Heart left ventricle (tissue), 16 donors: ENCODE measurements around the gene ESR2. TPM values are rescaled to one million over a fixed set of nuclear protein-coding genes. Genes with fewer than 3 reads are reported as not detected.

ENCODE experiments used
- ATAC-seq, 4 donors: fragments of 200-7000 bp; cut with Tn5 transposase; one replicate each; pipeline ENCODE4 v1.9.1; 2020 to 2022; ENCODE audit warnings: moderate library complexity in 4 of 4, mild to moderate bottlenecking in 3 of 4, moderate number of reproducible peaks in 1 of 4
- DNase-seq, 5 donors: peaks; one replicate each; pipeline ENCODE4 v3.0.0-alpha.2; 2020
- H3K27ac ChIP-seq, 12 donors: fragments of 200-600 bp; sonication (generic) in 4 of 12; one replicate each; pipeline versions ENCODE4 v1.5.0 to v1.8.0; 2016 to 2022; ENCODE audit warnings: mild to moderate bottlenecking in 2 of 12
- H3K27me3 ChIP-seq, 9 donors: fragments of 200-600 bp; sonication (generic) in 2 of 9; one replicate each; pipeline versions ENCODE4 v1.5.1 to v1.8.0; 2016 to 2022; ENCODE audit warnings: mild to moderate bottlenecking in 3 of 9
- H3K36me3 ChIP-seq, 9 donors: fragments of 200-600 bp; sonication (generic) in 2 of 9; one replicate each; pipeline versions ENCODE4 v1.5.0 to v1.8.0; 2018 to 2022; ENCODE audit warnings: mild to moderate bottlenecking in 2 of 9
- H3K4me1 ChIP-seq, 12 donors: fragments of 200-600 bp; sonication (generic) in 4 of 12; one replicate each; pipeline versions ENCODE4 v1.5.0 to v1.8.0; 2016 to 2022; ENCODE audit warnings: mild to moderate bottlenecking in 3 of 12
- H3K4me3 ChIP-seq, 12 donors: fragments of 200-600 bp; sonication (generic) in 4 of 12; one replicate each; pipeline versions ENCODE4 v1.5.0 to v1.8.0; 2017 to 2022; ENCODE audit warnings: mild to moderate bottlenecking in 9 of 12, moderate library complexity in 4 of 12
- H3K9me3 ChIP-seq, 12 donors: fragments of 200-600 bp; sonication (generic) in 4 of 12; one replicate each; pipeline versions ENCODE4 v1.5.0 to v1.8.0; 2016 to 2022; ENCODE audit warnings: mild to moderate bottlenecking in 1 of 12
- POLR2A ChIP-seq, 2 donors: fragments of 450-650 bp; IDR thresholded peaks; one replicate each; pipeline ENCODE4 v1.6.1; 2017; ENCODE audit warnings: antibody characterized with exemption in 2 of 2, mild to moderate bottlenecking in 2 of 2, moderate library complexity in 2 of 2
- WGBS, 4 donors: extraction: QIAGEN DNeasy Blood & Tissue Kit in 2 of 4; methylation state at CpG; one replicate each; pipeline versions ENCODE4 v1.1.5 to v1.1.7; 2013 to 2018; 5-methylcytosine and 5-hydroxymethylcytosine counted together
- intact Hi-C, 10 donors: fragments of 100-400 bp; cut with DNase I; formaldehyde crosslinking; loops; one replicate each; pipeline versions ENCODE4 v1.11.1 to v1.14.2; 2022
- polyA plus RNA-seq, 2 donors: library from polyadenylated mRNA; stranded (reverse); fragments of 200-250 nt; gene quantifications; one replicate each; pipeline ENCODE4 v1.2.3, GENCODE V29; 2013
- total RNA-seq, 9 donors: library from RNA; depleted of rRNA in 2 of 9; stranded (reverse); fragments of >200 nt in 2 of 9; fragmentation: NEBNext Ultra II Directional in 3 of 9; extraction: Animal tissue kit (Norgen Biotek cat#: 25700) in 3 of 9; gene quantifications; one replicate each; pipeline versions ENCODE4 v1.1.0 to v1.2.4, GENCODE V29; 2016 to 2023
- TF ChIP-seq, protein P1 (sequence below), 12 donors: fragments of 200-600 bp; sonication (generic) in 4 of 12; IDR thresholded peaks; one replicate each; pipeline versions ENCODE4 v1.5.0 to v1.8.0; 2018 to 2022; ENCODE audit warnings: antibody characterized with exemption in 12 of 12, mild to moderate bottlenecking in 5 of 12
- donor health status: ischemic (EF 13 %, LVEDD 7.1; RV severe dilation, severe dysfunction).
- donor health status: healthy with polysubstance abuse.
- donor health status: DM: no; HTN: yes; CAD: no.
- donor health status: DM: no; HTN: no; CAD: no.
- donor health status: ischemic (EF 25% LVEDD 6.9; RV normal size, moderate dysfunction).
- donor health status: ischemic (EF 25% LVEDD 5.7; RV mildly dilated, moderate dysfunction).
- donor health status: healthy.
- donor health status: DM: yes; HTN: yes; CAD: no.
- donor health status: ischemic (EF 35%, LVEDD 5.7; RV mildly dilated, moderate dysfunction).
- donor health status: nonischemic (EF 11% LVEDD 7.7; RV severe dilation, severe dysfunction).
- donor health status: DM: yes; HTN: yes; CAD: no.
- donor health status: PGD.
- donor health status: ischemic (EF 29% LVEDD 5.4; RV normal size, mild dysfunction).
- donor health status: nonischemic (EF 23%, LVEDD 6.1; RV moderate dilation, normal function).

Gene ESR2
- total and polyA plus RNA-seq, 11 donors, result 0.15 to 1.7 (median 0.61) TPM

DNA sequence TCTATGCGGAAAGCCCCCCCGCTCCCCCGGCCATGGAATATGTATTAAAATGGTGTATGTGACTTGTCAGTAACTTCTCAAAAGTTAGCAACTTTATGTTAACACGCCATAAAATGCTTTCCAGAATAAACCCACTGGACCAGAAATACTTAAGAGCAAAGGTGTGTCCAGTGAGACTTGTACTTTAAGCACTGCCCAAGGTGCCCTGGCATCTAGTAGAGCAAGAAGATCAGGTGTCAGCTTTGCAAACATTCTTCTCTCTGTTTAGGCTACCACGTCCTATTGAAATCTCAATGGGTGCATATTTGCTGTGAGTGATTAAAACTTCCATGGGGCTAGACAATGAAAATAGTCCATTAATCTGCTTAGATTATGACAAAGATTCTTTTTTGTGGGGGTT lies 201.2 kb downstream of the ESR2 start:
- peaks cover 0 to 99% (median 82%) of the 10 kb centered on the region in 9 donors for H3K36me3 ChIP-seq
- no peak for ATAC-seq
- 65 to 78% (median 72%) methylated on average over 5 of the region's 5 CpGs for WGBS, 4 donors
- DNase-seq, result no peak
- no peaks in the 10 kb centered on the region for H3K9me3 ChIP-seq
- H3K4me1 ChIP-seq, result no peaks in the 10 kb centered on the region
- no peaks in the 10 kb centered on the region for H3K27me3 ChIP-seq
- intact Hi-C loops, result no loop called here
- no peak overlapping the region for H3K4me3 ChIP-seq
- TF ChIP-seq POLR2A (IDR thresholded peaks at IDR 0.05), result no peak
- no peak overlapping the region for H3K27ac ChIP-seq

GRCh38 chr14:64092338-64092737 lies 201.8 kb downstream of the ESR2 start:
- WGBS, 4 donors, result 79 to 95% (median 93%) methylated on average over 4 of the region's 4 CpGs
- Histone ChIP-seq H3K27ac (no peak overlapping the region), H3K27me3 (no peaks in the 10 kb centered on the region), H3K4me1 (no peaks in the 10 kb centered on the region), H3K9me3 (no peaks in the 10 kb centered on the region), H3K4me3 (no peak overlapping the region), H3K36me3 (peaks cover 0 to 99% (median 82%) of the 10 kb centered on the region in 9 donors)
- ATAC-seq (no peak), DNase-seq (no peak)
- no peak for TF ChIP-seq POLR2A (IDR thresholded peaks at IDR 0.05)
- TF ChIP-seq, protein P1, sequence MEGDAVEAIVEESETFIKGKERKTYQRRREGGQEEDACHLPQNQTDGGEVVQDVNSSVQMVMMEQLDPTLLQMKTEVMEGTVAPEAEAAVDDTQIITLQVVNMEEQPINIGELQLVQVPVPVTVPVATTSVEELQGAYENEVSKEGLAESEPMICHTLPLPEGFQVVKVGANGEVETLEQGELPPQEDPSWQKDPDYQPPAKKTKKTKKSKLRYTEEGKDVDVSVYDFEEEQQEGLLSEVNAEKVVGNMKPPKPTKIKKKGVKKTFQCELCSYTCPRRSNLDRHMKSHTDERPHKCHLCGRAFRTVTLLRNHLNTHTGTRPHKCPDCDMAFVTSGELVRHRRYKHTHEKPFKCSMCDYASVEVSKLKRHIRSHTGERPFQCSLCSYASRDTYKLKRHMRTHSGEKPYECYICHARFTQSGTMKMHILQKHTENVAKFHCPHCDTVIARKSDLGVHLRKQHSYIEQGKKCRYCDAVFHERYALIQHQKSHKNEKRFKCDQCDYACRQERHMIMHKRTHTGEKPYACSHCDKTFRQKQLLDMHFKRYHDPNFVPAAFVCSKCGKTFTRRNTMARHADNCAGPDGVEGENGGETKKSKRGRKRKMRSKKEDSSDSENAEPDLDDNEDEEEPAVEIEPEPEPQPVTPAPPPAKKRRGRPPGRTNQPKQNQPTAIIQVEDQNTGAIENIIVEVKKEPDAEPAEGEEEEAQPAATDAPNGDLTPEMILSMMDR (IDR thresholded peaks at IDR 0.05), result no peak
- intact Hi-C loops, result no loop called here

DNA sequence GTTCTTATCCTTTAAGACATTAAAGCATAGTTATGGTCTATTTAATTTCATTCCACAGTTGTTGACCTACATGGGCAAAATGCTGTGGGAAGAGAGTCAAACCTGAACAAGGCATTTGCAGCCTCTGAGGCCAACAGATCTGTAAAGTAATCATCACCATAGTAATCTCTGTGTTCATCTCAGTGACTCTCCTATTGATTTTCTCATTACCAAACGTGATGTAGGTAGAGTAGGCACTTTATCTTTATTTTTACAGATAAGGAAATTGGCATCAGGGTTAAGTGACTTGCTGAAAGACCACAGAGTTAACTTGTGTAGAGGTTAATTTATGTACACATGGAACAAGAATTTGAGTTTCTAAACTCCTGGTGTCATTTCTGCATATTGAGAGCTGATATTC lies 203.0 kb downstream of the ESR2 start:
- WGBS, 4 donors, result 73 to 86% (median 81%) methylated on average over 1 of the region's 1 CpG

DNA sequence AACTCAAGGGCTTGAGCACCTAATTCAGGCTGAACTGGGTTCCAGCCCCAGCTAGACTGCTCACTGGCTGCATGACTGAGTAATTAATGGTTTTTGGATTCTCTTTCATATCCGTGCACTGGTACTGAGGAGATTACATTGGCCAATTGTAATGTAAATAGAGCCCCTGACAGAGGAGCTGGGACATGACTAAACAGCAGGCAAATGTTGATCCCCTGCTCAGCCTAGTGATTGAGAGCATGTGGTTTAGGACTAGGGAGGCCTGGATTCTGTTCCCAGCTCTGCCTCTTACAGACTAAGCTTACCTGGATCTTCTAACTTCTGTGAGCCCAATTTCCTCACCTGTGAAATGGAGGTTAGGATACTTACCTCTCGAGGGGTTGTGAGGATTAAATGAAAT lies 204.3 kb downstream of the ESR2 start:
- TF ChIP-seq, protein P1 (IDR thresholded peaks at IDR 0.05), result no peak
- TF ChIP-seq POLR2A (IDR thresholded peaks at IDR 0.05), result no peak
- Histone ChIP-seq H3K9me3 (no peaks in the 10 kb centered on the region), H3K36me3 (peaks cover 0 to 85% (median 65%) of the 10 kb centered on the region in 9 donors), H3K4me1 (no peaks in the 10 kb centered on the region), H3K27me3 (no peaks in the 10 kb centered on the region), H3K27ac (no peak overlapping the region), H3K4me3 (no peak overlapping the region)
- DNase-seq, result no peak
- 79 to 92% (median 89%) methylated on average over 2 of the region's 2 CpGs for WGBS, 4 donors
- intact Hi-C loops, result no loop called here
- ATAC-seq, result no peak

More for the DNA sequence above, 203.0 kb downstream of the ESR2 start:
- H3K4me1 ChIP-seq, result no peaks in the 10 kb centered on the region
- TF ChIP-seq, protein P1 (IDR thresholded peaks at IDR 0.05), result no peak
- TF ChIP-seq POLR2A (IDR thresholded peaks at IDR 0.05), result no peak
- peaks cover 0 to 89% (median 73%) of the 10 kb centered on the region in 9 donors for H3K36me3 ChIP-seq
- no peak overlapping the region for H3K4me3 ChIP-seq
- DNase-seq (no peak), ATAC-seq (no peak)
- H3K9me3 ChIP-seq, result no peaks in the 10 kb centered on the region
- no peak overlapping the region for H3K27ac ChIP-seq
- intact Hi-C loops, result no loop called here
- no peaks in the 10 kb centered on the region for H3K27me3 ChIP-seq

DNA sequence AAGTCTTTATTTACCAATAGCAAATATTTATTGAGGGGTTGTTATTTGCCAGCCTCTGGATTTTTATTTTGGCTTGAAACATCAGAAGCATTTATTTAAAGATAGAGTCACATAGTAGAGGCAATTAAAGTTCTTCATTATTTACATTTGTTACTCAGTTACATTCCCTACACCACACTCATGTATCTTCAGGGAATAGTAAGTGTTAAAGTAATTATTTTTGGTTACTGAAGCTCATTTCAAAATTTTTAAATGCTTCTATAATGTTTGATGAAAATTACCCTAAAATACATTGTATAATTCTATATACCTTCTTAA lies 205.6 kb downstream of the ESR2 start:
- Histone ChIP-seq H3K4me3 (no peak overlapping the region), H3K27ac (no peak overlapping the region), H3K36me3 (peaks cover 0 to 87% (median 67%) of the 10 kb centered on the region in 9 donors), H3K27me3 (no peaks in the 10 kb centered on the region), H3K9me3 (no peaks in the 10 kb centered on the region), H3K4me1 (no peaks in the 10 kb centered on the region)
- intact Hi-C loops, result no loop called here
- TF ChIP-seq, protein P1 (IDR thresholded peaks at IDR 0.05), result no peak
- TF ChIP-seq POLR2A (IDR thresholded peaks at IDR 0.05), result no peak
- ATAC-seq (no peak), DNase-seq (no peak)
